ENCODE results near the gene PRIM2.
"Not testable (repeated sequence)": the region's sequence is repeated elsewhere in the genome, so short reads cannot be mapped to it uniquely, and the experiment has no call there.

The PRIM2 gene

DNA sequence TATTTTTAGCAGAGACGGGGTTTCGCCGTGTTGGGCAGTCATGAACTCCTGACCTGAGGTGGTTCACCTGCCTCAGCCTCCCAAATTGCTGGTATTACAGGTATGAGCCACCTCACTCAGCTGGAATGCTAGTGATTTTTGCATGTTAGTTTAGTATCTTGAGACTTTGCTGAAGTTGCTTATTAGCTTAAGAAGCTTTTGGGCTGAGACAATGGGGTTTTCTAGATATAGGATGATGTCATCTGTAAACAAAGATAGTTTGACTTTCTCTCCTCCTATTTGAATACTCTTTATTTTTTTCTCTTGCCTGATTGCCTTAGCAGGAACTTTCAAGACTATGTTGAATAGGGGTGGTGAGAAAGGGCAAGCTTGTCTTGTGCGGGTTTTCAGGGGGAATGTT lies 57.3 kb downstream of the PRIM2 start:
- H3K4me1 ChIP-seq (ENCODE audit: insufficient read depth, low read length); H3K4me3 ChIP-seq (ENCODE audit: low read length); H3K27me3 ChIP-seq (ENCODE audit: insufficient read depth, low read length); H3K27ac ChIP-seq (ENCODE audit: low read length); H3K9me3 ChIP-seq (ENCODE audit: insufficient read depth, low read depth, low read length); H3K9ac ChIP-seq (ENCODE audit: low read depth, low read length); H3K36me3 ChIP-seq (ENCODE audit: insufficient read depth, low read depth, low read length): not testable (repeated sequence)

DNA sequence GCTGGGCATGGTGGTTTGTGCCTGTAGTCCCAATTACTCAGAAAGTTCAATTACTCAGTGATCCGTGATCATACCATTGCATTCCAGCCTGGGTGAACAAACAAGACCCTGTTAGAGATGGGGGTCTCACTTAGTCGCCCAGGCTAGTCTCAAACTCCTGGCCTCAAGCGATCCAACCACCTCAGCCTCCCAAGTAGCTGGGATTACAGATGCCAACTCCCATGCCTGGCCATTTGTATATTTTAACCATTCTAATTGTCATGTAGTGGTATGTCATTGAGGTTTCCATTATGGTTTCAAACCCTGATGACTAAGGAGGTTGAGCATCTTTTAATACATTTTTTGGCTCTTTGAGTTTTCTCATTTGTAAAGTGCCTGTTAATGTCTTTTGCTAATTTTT lies 58.7 kb downstream of the PRIM2 start:
- not testable (repeated sequence) for H3K9me3 ChIP-seq (ENCODE audit: insufficient read depth, low read depth, low read length); H3K4me3 ChIP-seq (ENCODE audit: low read length); H3K27me3 ChIP-seq (ENCODE audit: insufficient read depth, low read length); H3K36me3 ChIP-seq (ENCODE audit: insufficient read depth, low read depth, low read length); H3K9ac ChIP-seq (ENCODE audit: low read depth, low read length); H3K4me1 ChIP-seq (ENCODE audit: insufficient read depth, low read length); H3K27ac ChIP-seq (ENCODE audit: low read length)

DNA sequence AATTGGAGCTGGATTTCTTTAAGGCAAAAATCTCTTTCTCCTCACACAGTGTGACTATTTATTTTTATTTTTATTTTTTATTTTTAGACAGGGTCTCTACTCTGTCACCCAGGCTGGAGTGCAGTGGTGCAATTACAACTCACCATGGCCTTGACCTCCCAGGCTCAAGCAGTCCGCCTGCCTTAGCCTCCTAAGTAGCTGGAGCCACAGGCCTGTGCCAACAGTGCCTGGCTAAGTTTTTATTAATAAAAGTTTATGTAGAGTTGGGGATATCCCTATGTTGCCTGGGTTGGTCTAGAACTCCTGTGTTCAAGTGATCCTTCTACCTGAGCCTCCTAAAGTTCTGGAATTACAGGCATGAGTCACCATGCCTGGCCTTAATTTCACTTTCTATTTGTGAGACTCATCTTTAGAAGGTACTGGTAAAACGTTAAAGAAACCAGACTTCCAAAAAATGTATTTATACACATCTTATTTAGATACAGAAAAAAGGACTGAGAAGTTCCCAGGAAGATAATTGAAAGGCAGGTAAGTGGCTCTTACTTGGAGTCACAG lies 71.7 kb downstream of the PRIM2 start:
- H3K36me3 ChIP-seq (ENCODE audit: insufficient read depth, low read depth, low read length); H3K4me1 ChIP-seq (ENCODE audit: insufficient read depth, low read length); H3K9me3 ChIP-seq (ENCODE audit: insufficient read depth, low read depth, low read length); H3K27ac ChIP-seq (ENCODE audit: low read length); H3K27me3 ChIP-seq (ENCODE audit: insufficient read depth, low read length); H3K4me3 ChIP-seq (ENCODE audit: low read length); H3K9ac ChIP-seq (ENCODE audit: low read depth, low read length): not testable (repeated sequence)

DNA sequence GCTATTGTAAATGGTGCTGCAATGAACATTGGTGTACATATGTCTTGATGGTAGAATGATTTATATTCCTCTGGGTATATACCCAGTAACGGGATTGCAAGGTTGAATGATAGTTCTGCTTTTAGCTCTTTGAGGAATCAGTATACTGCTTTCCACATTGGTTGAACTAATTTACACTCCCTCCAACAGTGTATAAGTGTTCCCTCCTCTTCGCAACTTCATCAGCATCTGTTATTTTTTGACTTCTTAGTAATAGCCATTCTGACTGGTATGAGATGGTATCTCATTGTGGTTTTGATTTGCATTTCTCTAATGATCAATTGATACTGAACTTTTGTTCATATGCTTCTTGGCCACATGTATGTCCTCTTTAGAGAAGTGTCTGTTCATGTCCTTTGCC lies 73.4 kb downstream of the PRIM2 start:
- not testable (repeated sequence) for H3K27ac ChIP-seq (ENCODE audit: low read length)

DNA sequence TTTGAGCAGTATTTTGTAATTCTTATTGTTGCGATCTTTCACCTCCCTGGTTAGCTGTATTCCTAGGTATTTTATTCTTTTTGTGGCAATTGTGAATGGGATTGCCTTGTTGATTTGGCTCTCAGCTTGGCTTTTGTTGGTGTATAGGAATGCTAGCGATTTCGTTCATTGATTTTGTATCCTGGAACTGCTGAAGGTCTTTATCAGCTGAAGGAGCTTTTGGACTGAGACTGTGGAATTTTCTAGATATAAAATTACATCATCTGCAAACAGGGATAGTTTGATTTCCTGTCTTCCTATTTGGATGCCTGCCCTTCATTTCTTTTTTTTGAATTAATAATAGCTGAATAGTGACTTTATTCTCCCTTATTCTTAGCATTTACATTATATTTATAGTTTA lies 74.6 kb downstream of the PRIM2 start:
- H3K4me3 ChIP-seq (ENCODE audit: low read length); H3K9ac ChIP-seq (ENCODE audit: low read depth, low read length); H3K9me3 ChIP-seq (ENCODE audit: insufficient read depth, low read depth, low read length); H3K4me1 ChIP-seq (ENCODE audit: insufficient read depth, low read length); H3K27me3 ChIP-seq (ENCODE audit: insufficient read depth, low read length); H3K27ac ChIP-seq (ENCODE audit: low read length); H3K36me3 ChIP-seq (ENCODE audit: insufficient read depth, low read depth, low read length): not testable (repeated sequence)

More for the DNA sequence above, 73.4 kb downstream of the PRIM2 start:
- H3K4me3 ChIP-seq (ENCODE audit: low read length); H3K36me3 ChIP-seq (ENCODE audit: insufficient read depth, low read depth, low read length); H3K9ac ChIP-seq (ENCODE audit: low read depth, low read length); H3K27me3 ChIP-seq (ENCODE audit: insufficient read depth, low read length); H3K9me3 ChIP-seq (ENCODE audit: insufficient read depth, low read depth, low read length); H3K4me1 ChIP-seq (ENCODE audit: insufficient read depth, low read length): not testable (repeated sequence)

DNA sequence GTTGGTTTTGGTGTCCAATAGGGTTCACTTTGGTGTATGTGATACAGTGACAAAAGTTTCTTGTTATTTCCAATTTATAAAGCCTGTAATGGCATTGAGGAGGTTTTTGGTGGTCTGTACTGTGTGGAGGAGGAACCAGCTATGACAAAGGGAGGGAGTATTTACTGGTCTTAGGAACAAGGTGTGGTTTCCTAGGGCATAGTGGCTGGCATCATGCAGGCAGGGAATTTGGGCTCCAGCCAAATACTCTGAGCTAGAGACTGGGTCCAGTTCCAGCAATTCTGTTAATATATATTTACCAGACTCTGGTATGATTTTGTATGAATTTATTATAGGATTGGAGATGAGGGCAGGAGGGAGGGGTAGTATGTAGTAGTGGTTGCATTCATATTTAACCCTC lies 101.9 kb downstream of the PRIM2 start:
- H3K27ac ChIP-seq (ENCODE audit: low read length); H3K9me3 ChIP-seq (ENCODE audit: insufficient read depth, low read depth, low read length); H3K36me3 ChIP-seq (ENCODE audit: insufficient read depth, low read depth, low read length); H3K4me3 ChIP-seq (ENCODE audit: low read length); H3K9ac ChIP-seq (ENCODE audit: low read depth, low read length); H3K27me3 ChIP-seq (ENCODE audit: insufficient read depth, low read length): not testable (repeated sequence)
- peaks cover 33% of the 10 kb centered on the region for H3K4me1 ChIP-seq (ENCODE audit: insufficient read depth, low read length)

DNA sequence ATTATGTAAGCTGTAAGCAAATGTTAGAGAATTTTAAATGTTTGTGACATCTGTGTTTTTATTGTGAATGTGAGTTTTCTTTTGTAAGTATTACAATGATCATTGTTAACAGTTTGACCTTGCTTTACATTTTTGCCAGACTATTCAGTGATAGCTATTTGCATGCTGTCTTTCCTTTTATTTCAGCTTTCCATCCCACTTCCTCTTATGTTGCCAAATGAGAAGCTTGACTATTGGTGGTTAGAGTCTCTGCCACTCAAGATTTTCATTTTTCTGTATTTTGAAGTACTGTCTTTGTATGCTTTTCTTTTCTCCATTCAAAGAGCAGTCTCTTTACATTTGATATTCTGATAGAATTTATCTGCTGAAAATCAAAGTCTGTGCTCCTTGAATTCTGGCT lies 104.1 kb downstream of the PRIM2 start:
- 0 out of 2 replicates have a peak overlapping the region, but pooled peaks have one; percentile 18 for H3K4me3 ChIP-seq (ENCODE audit: low read length)
- H3K27ac ChIP-seq (ENCODE audit: low read length): no peak overlapping the region
- no peak overlapping the region for H3K9ac ChIP-seq (ENCODE audit: low read depth, low read length)
- no peaks in the 10 kb centered on the region for H3K36me3 ChIP-seq (ENCODE audit: insufficient read depth, low read depth, low read length)
- no peaks in the 10 kb centered on the region for H3K27me3 ChIP-seq (ENCODE audit: insufficient read depth, low read length)
- H3K9me3 ChIP-seq (ENCODE audit: insufficient read depth, low read depth, low read length): no peaks in the 10 kb centered on the region
- H3K4me1 ChIP-seq (ENCODE audit: insufficient read depth, low read length): peaks cover 35% of the 10 kb centered on the region

DNA sequence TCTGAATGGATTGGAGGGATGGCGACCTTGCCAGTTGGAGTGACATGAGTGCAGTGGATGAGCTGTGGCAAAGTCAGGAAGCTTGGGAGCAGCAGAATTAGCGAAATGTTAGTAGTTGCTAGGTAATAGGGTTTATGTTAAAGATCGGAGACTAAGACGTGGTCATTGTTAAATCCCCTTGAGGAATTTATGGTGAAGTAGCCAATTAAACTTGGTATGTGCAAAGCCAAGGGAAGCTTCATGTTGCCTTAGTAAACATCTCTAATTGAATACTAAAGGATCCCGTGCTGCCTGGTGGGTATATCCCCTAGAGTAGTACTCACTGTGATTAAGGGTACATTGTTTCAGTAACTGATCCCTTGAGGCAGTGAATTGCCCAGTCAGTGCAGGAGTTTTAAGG lies 106.0 kb downstream of the PRIM2 start:
- Histone ChIP-seq H3K9me3 (ENCODE audit: insufficient read depth, low read depth, low read length) (no peaks in the 10 kb centered on the region), H3K4me3 (ENCODE audit: low read length) (peak overlapping the region; percentile 37; the same call in 1 of the 2 replicates), H3K9ac (ENCODE audit: low read depth, low read length) (peak overlapping the region; percentile 30; the same call in 1 of the 2 replicates), H3K27ac (ENCODE audit: low read length) (peak overlapping the region; percentile 31), H3K4me1 (ENCODE audit: insufficient read depth, low read length) (peaks cover 35% of the 10 kb centered on the region), H3K36me3 (ENCODE audit: insufficient read depth, low read depth, low read length) (no peaks in the 10 kb centered on the region), H3K27me3 (ENCODE audit: insufficient read depth, low read length) (no peaks in the 10 kb centered on the region)

DNA sequence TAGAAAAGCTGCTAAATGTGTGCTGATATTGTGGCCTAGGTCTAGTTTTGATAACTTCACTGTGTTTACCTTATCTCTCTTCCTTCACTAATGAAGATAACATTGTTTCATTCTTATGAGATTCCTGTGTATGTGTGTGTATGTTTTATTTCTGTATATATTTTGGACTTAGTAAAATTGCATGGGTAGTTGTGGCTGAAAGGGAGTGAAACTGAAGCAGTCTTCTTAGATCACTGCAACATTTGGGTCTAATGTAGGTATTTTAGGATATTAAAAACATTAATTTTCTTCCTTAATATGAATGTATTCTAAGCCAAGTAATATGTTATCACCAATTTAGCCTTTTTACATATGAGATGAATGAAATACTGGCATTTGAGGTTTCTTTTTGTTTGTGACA lies 114.3 kb downstream of the PRIM2 start:
- H3K4me3 ChIP-seq (ENCODE audit: low read length); H3K27me3 ChIP-seq (ENCODE audit: insufficient read depth, low read length); H3K9me3 ChIP-seq (ENCODE audit: insufficient read depth, low read depth, low read length); H3K36me3 ChIP-seq (ENCODE audit: insufficient read depth, low read depth, low read length); H3K4me1 ChIP-seq (ENCODE audit: insufficient read depth, low read length); H3K27ac ChIP-seq (ENCODE audit: low read length); H3K9ac ChIP-seq (ENCODE audit: low read depth, low read length): not testable (repeated sequence)

DNA sequence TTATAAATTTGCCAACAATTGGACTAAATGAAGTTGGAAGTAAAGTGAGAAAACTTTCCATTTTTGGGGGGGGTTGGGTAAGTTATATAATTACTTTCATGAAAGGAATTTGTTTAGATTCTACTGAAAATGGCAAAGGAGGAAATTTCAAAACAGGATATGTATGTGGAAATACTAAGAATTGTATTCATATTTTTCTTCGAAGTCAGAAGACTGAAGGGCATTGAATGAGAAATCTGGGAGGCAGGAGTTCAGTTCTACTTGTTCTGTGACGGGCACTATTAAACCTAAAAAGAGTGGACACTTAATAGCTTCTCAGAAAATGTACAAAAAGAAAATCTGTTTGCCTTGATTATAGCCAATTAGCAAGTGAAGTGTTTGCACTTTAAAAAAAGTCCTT lies 114.7 kb downstream of the PRIM2 start:
- H3K36me3 ChIP-seq (ENCODE audit: insufficient read depth, low read depth, low read length): no peaks in the 10 kb centered on the region
- no peaks in the 10 kb centered on the region for H3K27me3 ChIP-seq (ENCODE audit: insufficient read depth, low read length)
- no peak overlapping the region for H3K9ac ChIP-seq (ENCODE audit: low read depth, low read length)
- H3K4me3 ChIP-seq (ENCODE audit: low read length): no peak overlapping the region
- H3K9me3 ChIP-seq (ENCODE audit: insufficient read depth, low read depth, low read length): no peaks in the 10 kb centered on the region
- 0 out of 2 replicates have a peak, but pooled peaks cover 3% of the 10 kb centered on the region for H3K4me1 ChIP-seq (ENCODE audit: insufficient read depth, low read length)
- H3K27ac ChIP-seq (ENCODE audit: low read length): no peak overlapping the region

DNA sequence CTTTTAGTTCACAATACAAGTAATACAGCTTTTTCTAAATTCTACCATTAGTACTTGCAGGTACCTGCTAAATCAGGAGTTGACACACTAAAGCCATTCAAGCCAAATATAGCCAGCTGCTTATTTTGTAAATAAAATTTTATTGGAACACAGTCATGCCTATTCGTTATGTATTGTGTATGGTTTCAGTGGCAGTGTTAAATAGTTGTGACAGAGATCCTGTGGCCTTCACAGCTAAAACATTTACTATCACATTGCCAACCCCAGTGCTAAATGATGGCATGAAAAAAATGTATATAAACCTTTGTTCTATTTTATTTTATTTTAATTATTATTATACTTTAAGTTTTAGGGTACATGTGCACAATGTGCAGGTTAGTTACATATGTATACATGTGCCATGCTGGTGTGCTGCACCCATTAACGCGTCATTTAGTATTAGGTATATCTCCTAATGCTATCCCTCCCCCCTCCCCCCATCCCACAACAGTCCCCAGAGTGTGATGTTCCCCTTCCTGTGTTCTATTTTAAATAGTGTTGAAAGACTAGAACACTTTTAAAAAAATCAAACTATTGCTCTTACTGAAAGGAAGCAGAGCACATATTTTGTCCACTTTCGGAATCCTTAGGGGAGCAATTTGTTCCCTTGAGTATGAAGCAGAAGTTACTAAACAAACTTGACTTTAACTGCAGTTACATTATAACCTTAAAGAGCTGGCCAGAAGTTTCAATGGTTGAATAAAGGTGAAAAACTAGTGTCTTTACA lies 115.7 kb downstream of the PRIM2 start:
- H3K9ac ChIP-seq (ENCODE audit: low read depth, low read length): no peak overlapping the region

DNA sequence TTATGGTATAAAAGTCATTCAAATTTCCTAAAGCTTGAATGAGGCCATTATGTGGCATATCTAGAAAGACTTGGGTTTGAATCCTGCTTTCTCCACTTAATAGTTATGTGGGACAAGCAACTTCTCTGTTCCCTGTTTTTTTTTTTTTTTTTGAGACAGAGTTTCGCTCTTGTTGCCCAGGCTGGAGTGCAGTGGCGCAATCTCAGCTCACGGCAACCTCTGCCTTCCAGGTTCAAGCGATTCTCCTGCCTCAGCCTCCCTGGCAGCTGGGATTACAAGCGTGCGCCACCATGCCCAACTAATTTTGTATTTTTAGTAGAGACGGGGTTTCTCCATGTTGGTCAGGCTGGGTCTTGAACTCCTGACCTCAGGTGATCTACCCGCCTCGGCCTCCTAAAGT lies 116.4 kb downstream of the PRIM2 start:
- not testable (repeated sequence) for H3K9ac ChIP-seq (ENCODE audit: low read depth, low read length); H3K27ac ChIP-seq (ENCODE audit: low read length); H3K27me3 ChIP-seq (ENCODE audit: insufficient read depth, low read length); H3K4me1 ChIP-seq (ENCODE audit: insufficient read depth, low read length); H3K36me3 ChIP-seq (ENCODE audit: insufficient read depth, low read depth, low read length); H3K4me3 ChIP-seq (ENCODE audit: low read length); H3K9me3 ChIP-seq (ENCODE audit: insufficient read depth, low read depth, low read length)

More for the DNA sequence above, 115.7 kb downstream of the PRIM2 start:
- Histone ChIP-seq H3K4me1 (ENCODE audit: insufficient read depth, low read length) (0 out of 2 replicates have a peak, but pooled peaks cover 3% of the 10 kb centered on the region), H3K36me3 (ENCODE audit: insufficient read depth, low read depth, low read length) (no peaks in the 10 kb centered on the region), H3K27ac (ENCODE audit: low read length) (no peak overlapping the region), H3K4me3 (ENCODE audit: low read length) (no peak overlapping the region), H3K9me3 (ENCODE audit: insufficient read depth, low read depth, low read length) (no peaks in the 10 kb centered on the region), H3K27me3 (ENCODE audit: insufficient read depth, low read length) (no peaks in the 10 kb centered on the region)

Data from iPS-20b (cell line).